ENCODE measurements around the gene TAAR2.

Gene TAAR2

GRCh38 chr6:132571774-132572173 is 52.3 kb downstream of the TAAR2 start:
- Histone ChIP-seq H3K36me3 (no peaks in the 10 kb centered on the region), H3K9me3 (ENCODE audit: severe bottlenecking) (no peaks in the 10 kb centered on the region), H3K27ac (no peak overlapping the region), H3K27me3 (ENCODE audit: insufficient read depth, low read depth, severe bottlenecking) (peaks cover 81% of the 10 kb centered on the region), H3K4me3 (ENCODE audit: low read depth, low read length) (no peak overlapping the region)
- no peak for DNase-seq
- no peak for TF ChIP-seq CTCF (IDR thresholded peaks at IDR 0.05; ENCODE audit: low read depth, low read length)

- DNase-seq: no peak
- TF ChIP-seq CTCF (IDR thresholded peaks at IDR 0.05; ENCODE audit: low read depth, low read length): no peak
- Histone ChIP-seq H3K36me3 (no peaks in the 10 kb centered on the region), H3K9me3 (ENCODE audit: severe bottlenecking) (no peaks in the 10 kb centered on the region), H3K27ac (no peak within 1 kb of the TSS), H3K27me3 (ENCODE audit: insufficient read depth, low read depth, severe bottlenecking) (peaks cover 83% of the 10 kb centered on the region), H3K4me3 (ENCODE audit: low read depth, low read length) (no peak within 1 kb of the TSS)
These were observed 53.8 kb downstream of the TAAR2 start, which contains the start of gene TAAR6 for GRCh38 chr6:132570221-132570777. TAAR6 (plus strand) TSS chr6:132570322; CDS start chr6:132570322, 0 bp downstream.

GRCh38 chr6:132569170-132569569 is 54.9 kb downstream of the TAAR2 start:
- Histone ChIP-seq H3K36me3 (no peaks in the 10 kb centered on the region), H3K27me3 (ENCODE audit: insufficient read depth, low read depth, severe bottlenecking) (peaks cover 81% of the 10 kb centered on the region), H3K27ac (no peak overlapping the region), H3K4me3 (ENCODE audit: low read depth, low read length) (no peak overlapping the region), H3K9me3 (ENCODE audit: severe bottlenecking) (no peaks in the 10 kb centered on the region)
- TF ChIP-seq CTCF (IDR thresholded peaks at IDR 0.05; ENCODE audit: low read depth, low read length): no peak
- no peak for DNase-seq

GRCh38 chr6:132568611-132569010 is 55.5 kb downstream of the TAAR2 start:
- Histone ChIP-seq H3K27ac (no peak overlapping the region), H3K4me3 (ENCODE audit: low read depth, low read length) (no peak overlapping the region), H3K27me3 (ENCODE audit: insufficient read depth, low read depth, severe bottlenecking) (peaks cover 81% of the 10 kb centered on the region), H3K9me3 (ENCODE audit: severe bottlenecking) (no peaks in the 10 kb centered on the region), H3K36me3 (no peaks in the 10 kb centered on the region)
- DNase-seq: no peak
- no peak for TF ChIP-seq CTCF (IDR thresholded peaks at IDR 0.05; ENCODE audit: low read depth, low read length)

GRCh38 chr6:132567566-132567965 is 56.5 kb downstream of the TAAR2 start:
- Histone ChIP-seq H3K4me3 (ENCODE audit: low read depth, low read length) (no peak overlapping the region), H3K36me3 (no peaks in the 10 kb centered on the region), H3K27me3 (ENCODE audit: insufficient read depth, low read depth, severe bottlenecking) (peaks cover 77% of the 10 kb centered on the region), H3K9me3 (ENCODE audit: severe bottlenecking) (no peaks in the 10 kb centered on the region), H3K27ac (no peak overlapping the region)
- no peak for DNase-seq
- no peak for TF ChIP-seq CTCF (IDR thresholded peaks at IDR 0.05; ENCODE audit: low read depth, low read length)

Measured in WERI-Rb-1 (cell line).